ENCODE data around the gene ZNF189. TPM values are rescaled to one million over a fixed set of nuclear protein-coding genes. Genes with fewer than 3 reads are reported as not detected.
A peak's percentile ranks its signal among the peaks of the same experiment; 100 is the strongest.

The ZNF189 gene
- total and polyA plus RNA-seq, 2 of the 4 experiments (the other 2 are of a cell fraction), result 5.9 to 19.9 TPM

GRCh38 chr9:101397746-101398067 is 944 bp upstream of the ZNF189 start:
- 20% methylated on average over 1 of the region's 4 CpGs; no CpG with 5 or more reads in 1 of the 2 experiments for WGBS, 2 experiments (ENCODE audit: extremely low coverage in 2 of 2, insufficient read length in 1 of 2)
- H3K56ac ChIP-seq (ENCODE audit: extremely low read depth, insufficient read depth, low read length), result peak overlapping the region; percentile 42; the same call in 1 of the 2 replicates

More at GRCh38 chr9:101397746-101398067, 944 bp upstream of the ZNF189 start:
- intact Hi-C loops (cut with micrococcal nuclease) (loop anchor here (5.0 kb wide), 1 partner anchor 135 kb away; the partner anchor contains the start of gene RNF20), in situ Hi-C loops (cut with MboI; ENCODE audit: low sequenced_read_pairs) (no loop called here), dilution Hi-C loops (cut with HindIII; ENCODE audit: low sequenced_read_pairs, unreplicated experiment) (no loop called here)
- peak overlapping the region; percentile 88 to 96; a peak in 3 of 4 replicates for H4K8ac ChIP-seq (ENCODE audit: low read depth in 2 of 2, low read length in 2 of 2)
- H4K91ac ChIP-seq (ENCODE audit: insufficient read depth, low read depth, low read length), result peak overlapping the region; percentile 13
- no peak overlapping the region for H2AK9ac ChIP-seq (replicated peaks; ENCODE audit: low read depth, low read length, poor library complexity)
- H4K20me1 ChIP-seq (ENCODE audit: insufficient read depth, low read length), result 0 out of 2 replicates have a peak, but pooled peaks cover 3% of the 10 kb centered on the region
- no TSS peak for BruUV-seq (replicated peaks)
- H2AFZ ChIP-seq (replicated peaks; ENCODE audit: low read length, poor library complexity), result peak overlapping the region; percentile 93
- H2BK15ac ChIP-seq (ENCODE audit: low read depth, low read length), result no peak overlapping the region
- ATAC-seq (ENCODE audit: low read depth), result no peak
- H2BK120ac ChIP-seq (ENCODE audit: low read depth, low read length), result no peak overlapping the region
- peak overlapping the region; percentile 78 for H3K4me3 ChIP-seq (ENCODE audit: insufficient read depth, low read depth, low read length)
- TF ChIP-seq, protein P1, sequence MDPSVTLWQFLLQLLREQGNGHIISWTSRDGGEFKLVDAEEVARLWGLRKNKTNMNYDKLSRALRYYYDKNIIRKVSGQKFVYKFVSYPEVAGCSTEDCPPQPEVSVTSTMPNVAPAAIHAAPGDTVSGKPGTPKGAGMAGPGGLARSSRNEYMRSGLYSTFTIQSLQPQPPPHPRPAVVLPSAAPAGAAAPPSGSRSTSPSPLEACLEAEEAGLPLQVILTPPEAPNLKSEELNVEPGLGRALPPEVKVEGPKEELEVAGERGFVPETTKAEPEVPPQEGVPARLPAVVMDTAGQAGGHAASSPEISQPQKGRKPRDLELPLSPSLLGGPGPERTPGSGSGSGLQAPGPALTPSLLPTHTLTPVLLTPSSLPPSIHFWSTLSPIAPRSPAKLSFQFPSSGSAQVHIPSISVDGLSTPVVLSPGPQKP (IDR thresholded peaks at IDR 0.05; ENCODE audit: borderline replicate concordance, low read depth, low read length), result no peak
- TF ChIP-seq MXI1 (IDR thresholded peaks at IDR 0.05; ENCODE audit: borderline replicate concordance, low read depth, low read length) (no peak), RAD21 (IDR thresholded peaks at IDR 0.05; ENCODE audit: low read length) (no peak), MAFK (IDR thresholded peaks at IDR 0.05; ENCODE audit: low read depth, low read length) (no peak), NFE2L2 (IDR thresholded peaks at IDR 0.05; ENCODE audit: low read depth, low read length) (no peak), RCOR1 (IDR thresholded peaks at IDR 0.05; ENCODE audit: insufficient replicate concordance, low read length) (no peak), USF2 (IDR thresholded peaks at IDR 0.05; ENCODE audit: low read depth, low read length) (no peak), CEBPB (IDR thresholded peaks at IDR 0.05; ENCODE audit: low read depth, low read length) (no peak), CTCF (conservative IDR thresholded peaks at IDR 0.05; ENCODE audit: low read depth, low read length) (no peak), RFX5 (IDR thresholded peaks at IDR 0.05; ENCODE audit: low read depth, low read length) (no peak), POLR2A (IDR thresholded peaks at IDR 0.05; ENCODE audit: low read depth, low read length) (no peak), SMC3 (IDR thresholded peaks at IDR 0.05; ENCODE audit: low read depth, low read length) (no peak), MAZ (IDR thresholded peaks at IDR 0.05; ENCODE audit: borderline replicate concordance, low read depth, low read length) (no peak), BHLHE40 (IDR thresholded peaks at IDR 0.05; ENCODE audit: low read depth, low read length) (no peak), CHD1 (IDR thresholded peaks at IDR 0.05; ENCODE audit: low read depth, low read length) (no peak), FOS (IDR thresholded peaks at IDR 0.05; ENCODE audit: low read depth, low read length) (no peak)
- H3K36me3 ChIP-seq (ENCODE audit: control insufficient read depth, insufficient read depth, low read length), result peaks cover 11% of the 10 kb centered on the region
- H3K79me1 ChIP-seq (ENCODE audit: low read depth in 1 of 2, low read length in 2 of 2), result peaks cover 22 to 50% of the 10 kb centered on the region in 2 experiments
- H3K14ac ChIP-seq (replicated peaks; ENCODE audit: low read depth, low read length), result peak overlapping the region; percentile 99; the same call in 1 of the 2 replicates
- no peak overlapping the region for H3K4ac ChIP-seq (ENCODE audit: low read depth, low read length)
- H3K9ac ChIP-seq (ENCODE audit: low read depth, low read length), result peak overlapping the region; percentile 98
- H3K4me1 ChIP-seq (ENCODE audit: control insufficient read depth, insufficient read depth, low read length), result peaks cover 2% of the 10 kb centered on the region
- peak overlapping the region; percentile 87 for H3K4me2 ChIP-seq (ENCODE audit: low read depth, low read length)
- POLR2A ChIA-PET (ENCODE audit: unreplicated experiment), result no interaction called here
- CTCF ChIA-PET, result interaction anchor here (0.6 kb wide), 1 partner anchor 9 kb away, joined by 3 read pairs; no protein-coding TSS in a partner anchor
- H3K27me3 ChIP-seq (ENCODE audit: control insufficient read depth, insufficient read depth, low read length), result no peaks in the 10 kb centered on the region
- no peak for DNase-seq
- no peak overlapping the region for H3K18ac ChIP-seq (ENCODE audit: low read depth, low read length)
- no peak overlapping the region for H4K5ac ChIP-seq (ENCODE audit: low read depth, low read length)
- H3K27ac ChIP-seq (ENCODE audit: insufficient read depth, low read length), result peak overlapping the region; percentile 83
- H3K23ac ChIP-seq (ENCODE audit: low read depth, low read length), result peak overlapping the region; percentile 99; the same call in 1 of the 2 replicates
- H3K9me3 ChIP-seq (ENCODE audit: control insufficient read depth, insufficient read depth, low read length), result no peaks in the 10 kb centered on the region; the same call in 1 of the 2 replicates
- H2BK5ac ChIP-seq (ENCODE audit: low read depth, low read length, poor library complexity, severe bottlenecking), result no peak overlapping the region
- no peak overlapping the region for H2BK20ac ChIP-seq (ENCODE audit: low read depth, low read length)
- H2AK5ac ChIP-seq (ENCODE audit: low read depth, low read length), result no peak overlapping the region
- H3K9me1 ChIP-seq (ENCODE audit: insufficient read depth, low read length), result no peaks in the 10 kb centered on the region

Data from IMR-90 (cell line).